Ovary (tissue), 3 donors: ENCODE data around the gene GCK.

ENCODE experiments used
- EP300 ChIP-seq: sonication (generic); formaldehyde crosslinking; IDR thresholded peaks from one replicate; pipeline ENCODE4 v1.6.1; 2017; ENCODE audit warnings: antibody characterized with exemption
- TF ChIP-seq, protein P1 (sequence below), 3 donors: fragments of 450-650 bp in 2 of 3; fragments of 200-600 bp in 1 of 3; IDR thresholded peaks; one replicate each; pipeline versions ENCODE4 v1.5.1 to v1.8.0; 2016 to 2022; ENCODE audit warnings: antibody characterized with exemption in 3 of 3, mild to moderate bottlenecking in 1 of 3
- donor health status: DM: no; HTN: no; CAD: no.

DNA sequence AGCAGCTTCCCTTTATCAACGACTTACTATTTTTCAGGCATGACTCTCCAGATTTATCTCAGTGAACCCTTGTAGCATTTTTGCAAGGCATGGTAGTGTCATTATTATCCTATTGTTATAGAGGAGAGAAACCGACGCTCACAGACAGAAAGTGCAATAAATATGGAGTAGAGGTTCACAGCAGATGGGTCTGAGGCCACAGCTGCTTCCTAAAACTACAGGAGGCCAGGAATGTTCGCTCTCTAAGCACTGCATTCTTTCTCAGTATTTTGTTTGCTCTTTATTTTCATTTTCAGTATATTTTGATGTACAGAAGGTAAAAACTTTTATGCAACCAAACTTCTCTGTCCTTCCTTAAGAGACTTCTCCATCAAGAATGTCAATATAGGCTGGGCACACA is 89.6 kb downstream of the GCK start:
- TF ChIP-seq, protein P1, sequence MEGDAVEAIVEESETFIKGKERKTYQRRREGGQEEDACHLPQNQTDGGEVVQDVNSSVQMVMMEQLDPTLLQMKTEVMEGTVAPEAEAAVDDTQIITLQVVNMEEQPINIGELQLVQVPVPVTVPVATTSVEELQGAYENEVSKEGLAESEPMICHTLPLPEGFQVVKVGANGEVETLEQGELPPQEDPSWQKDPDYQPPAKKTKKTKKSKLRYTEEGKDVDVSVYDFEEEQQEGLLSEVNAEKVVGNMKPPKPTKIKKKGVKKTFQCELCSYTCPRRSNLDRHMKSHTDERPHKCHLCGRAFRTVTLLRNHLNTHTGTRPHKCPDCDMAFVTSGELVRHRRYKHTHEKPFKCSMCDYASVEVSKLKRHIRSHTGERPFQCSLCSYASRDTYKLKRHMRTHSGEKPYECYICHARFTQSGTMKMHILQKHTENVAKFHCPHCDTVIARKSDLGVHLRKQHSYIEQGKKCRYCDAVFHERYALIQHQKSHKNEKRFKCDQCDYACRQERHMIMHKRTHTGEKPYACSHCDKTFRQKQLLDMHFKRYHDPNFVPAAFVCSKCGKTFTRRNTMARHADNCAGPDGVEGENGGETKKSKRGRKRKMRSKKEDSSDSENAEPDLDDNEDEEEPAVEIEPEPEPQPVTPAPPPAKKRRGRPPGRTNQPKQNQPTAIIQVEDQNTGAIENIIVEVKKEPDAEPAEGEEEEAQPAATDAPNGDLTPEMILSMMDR (IDR thresholded peaks at IDR 0.05) = no peak
- TF ChIP-seq EP300 = no peak
